ENCODE measurements around the gene SPRN.
"Not testable (repeated sequence)": the region's sequence is repeated elsewhere in the genome, so short reads cannot be mapped to it uniquely, and the experiment has no call there.

The SPRN gene

DNA sequence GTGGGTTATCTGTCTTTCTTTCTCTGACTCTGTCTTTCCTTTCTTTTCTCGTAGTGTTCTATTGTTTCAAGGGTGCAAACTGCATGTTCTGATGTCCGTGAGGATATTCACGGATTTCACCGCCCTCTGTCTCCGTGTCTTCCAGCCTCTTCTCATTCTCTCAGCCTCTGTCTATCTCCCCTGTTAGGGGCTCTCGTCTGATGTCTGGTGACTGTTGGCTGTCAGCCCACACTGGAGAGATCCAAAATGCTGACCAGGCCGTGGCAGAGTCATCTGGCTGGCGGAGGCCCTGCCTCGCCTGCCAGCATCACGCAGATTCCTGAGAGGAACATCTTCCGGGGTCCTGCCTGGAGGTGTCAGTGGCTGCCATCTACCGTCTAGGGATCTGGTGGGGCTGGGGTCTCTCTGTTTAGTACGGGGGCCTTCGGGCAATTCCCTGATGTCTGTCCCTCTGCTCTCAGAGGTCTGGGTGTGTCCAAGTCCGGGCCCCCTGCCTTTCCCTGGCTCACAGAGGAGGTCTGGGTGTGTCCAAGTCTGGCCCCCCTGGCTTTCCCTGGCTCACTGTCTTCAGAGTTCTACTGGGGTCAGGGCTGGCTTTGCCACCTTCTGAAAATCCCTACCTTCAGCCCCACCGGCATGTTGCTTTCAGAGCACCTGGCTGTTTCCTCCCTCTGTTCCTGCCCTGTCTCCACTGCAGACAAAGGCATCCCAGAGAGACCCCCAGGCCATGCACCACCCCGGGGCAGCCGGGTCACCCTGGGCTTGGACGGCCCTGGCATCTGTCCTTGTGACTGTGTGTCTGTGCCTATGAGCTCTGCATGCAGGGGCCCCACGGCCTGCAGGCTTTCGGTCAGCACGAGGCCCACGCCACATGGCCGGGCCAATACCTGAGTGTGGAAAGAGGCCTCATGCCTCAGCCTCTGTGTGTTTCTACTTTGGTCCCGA, 15.4 kb upstream of the SPRN start:
- DNase-seq, result no peak

DNA sequence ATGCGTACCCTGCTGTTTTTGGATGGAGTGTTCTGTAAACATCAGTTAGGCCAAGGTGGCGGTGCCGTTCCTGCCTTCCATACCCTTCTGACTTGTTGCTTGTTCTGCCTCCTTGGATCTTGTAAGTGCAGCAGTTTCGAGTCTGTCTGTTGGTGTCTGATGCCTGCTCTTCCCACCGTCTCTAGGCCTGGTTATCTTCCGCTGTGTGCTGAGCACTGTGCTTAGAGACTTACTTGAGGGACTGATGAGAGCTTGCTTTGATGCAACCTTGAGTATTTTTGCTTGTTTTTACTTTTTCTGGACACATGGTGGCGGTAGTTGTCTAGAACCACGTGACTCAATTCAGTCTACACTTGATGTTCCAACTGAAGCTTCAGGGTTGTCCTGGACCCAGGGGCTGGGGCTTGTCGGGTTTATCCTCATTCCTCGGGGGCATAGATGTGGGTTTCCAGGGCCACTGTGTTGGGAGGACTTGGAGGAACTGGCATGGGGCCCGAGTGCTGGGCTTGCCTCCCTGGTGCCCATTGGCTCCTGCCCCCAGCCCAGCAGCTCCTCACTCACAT, 14.4 kb upstream of the SPRN start:
- DNase-seq, result no peak

DNA sequence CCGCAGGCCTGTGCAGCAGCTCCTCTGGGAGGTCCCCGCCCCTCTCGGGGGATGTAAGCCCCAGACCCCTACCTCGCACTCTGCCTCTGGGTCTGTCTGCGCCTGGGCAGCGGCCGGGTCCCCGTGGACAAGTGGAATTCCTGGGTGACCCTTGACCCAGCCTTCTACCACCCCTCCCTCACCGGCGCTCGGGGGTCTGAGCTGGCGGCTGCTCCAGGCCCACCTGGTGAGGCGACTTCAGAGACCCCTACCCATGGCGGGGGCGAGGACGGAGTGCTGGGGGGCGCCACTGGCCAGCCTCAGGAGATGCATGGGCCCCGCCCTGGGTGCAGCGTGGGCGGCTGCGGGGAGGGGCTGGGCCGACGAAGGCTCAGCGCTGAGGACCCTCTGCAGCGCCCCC, 8.4 kb upstream of the SPRN start:
- not testable (repeated sequence) for DNase-seq

DNA sequence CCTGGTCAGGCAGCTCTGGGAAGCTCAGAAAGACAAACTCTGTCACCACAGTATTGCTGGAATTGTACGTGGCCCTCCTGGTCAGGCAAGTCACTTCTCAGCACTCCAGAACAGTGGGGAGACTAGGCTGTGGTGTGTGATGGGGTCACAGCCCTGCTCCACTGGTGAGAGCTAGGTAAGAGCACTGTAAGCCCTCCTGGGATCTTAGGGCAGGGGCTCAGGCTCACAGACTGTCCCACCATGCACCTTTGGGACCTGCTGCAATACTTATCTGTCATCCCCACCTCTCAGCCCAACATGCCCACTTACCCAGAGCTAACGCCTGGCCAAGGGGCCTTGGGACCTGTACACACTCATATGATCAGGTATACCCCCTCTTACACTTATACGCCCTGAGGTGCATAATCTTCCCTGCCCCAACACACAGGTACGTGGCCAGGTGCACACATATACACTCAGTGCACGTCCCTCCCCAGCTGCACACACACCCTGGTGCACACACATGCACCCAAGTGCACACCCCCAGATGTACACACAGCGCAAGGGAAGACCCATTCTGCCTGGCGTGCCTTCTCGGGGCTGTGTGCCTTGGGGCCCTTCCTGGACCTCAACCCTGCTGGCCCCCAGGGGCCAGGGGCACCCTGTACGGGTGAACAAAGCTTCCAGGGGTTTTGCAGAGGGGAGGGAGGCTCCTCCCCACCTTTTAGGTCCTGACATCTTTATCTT, 7.6 kb upstream of the SPRN start:
- DNase-seq, result not testable (repeated sequence)

DNA sequence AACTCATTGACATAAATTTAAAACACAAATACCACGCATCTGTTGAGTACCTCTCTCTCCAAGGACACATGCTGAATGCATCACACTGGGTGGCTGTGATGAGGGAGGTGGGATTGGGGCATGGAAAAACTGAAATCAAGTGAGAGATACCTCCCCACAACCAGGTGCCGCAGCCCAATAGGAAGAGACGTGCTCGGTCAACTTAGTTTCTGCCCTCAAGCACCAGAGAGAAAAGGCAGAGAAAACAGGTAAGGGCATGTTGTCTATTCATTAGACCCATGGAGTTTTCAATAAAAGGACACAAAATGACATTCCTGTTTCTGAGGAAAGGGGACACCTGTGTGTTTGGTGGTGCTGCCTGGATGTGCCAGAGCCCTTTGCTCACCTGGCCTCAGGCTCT, 5.1 kb upstream of the SPRN start:
- not testable (repeated sequence) for DNase-seq

DNA sequence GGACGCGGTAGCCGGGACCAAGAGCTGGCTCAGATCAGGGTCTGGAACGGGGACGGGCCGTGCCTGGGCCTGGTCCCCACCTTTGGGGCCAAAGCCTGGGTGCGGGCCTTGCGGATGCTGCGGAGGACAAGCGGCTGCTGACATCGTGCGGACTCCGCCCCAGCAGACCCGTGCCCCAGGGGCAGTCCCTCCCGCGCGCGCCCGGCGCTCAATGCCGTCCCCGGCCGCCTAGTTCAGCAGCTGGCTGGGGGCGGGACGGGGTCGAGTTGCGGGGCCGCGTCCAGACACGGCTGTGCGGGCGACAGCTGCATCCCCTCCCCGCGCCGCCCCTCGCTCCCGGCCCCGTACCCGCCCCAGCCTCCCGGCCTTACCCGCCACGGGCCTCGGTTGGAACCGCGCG, 323 bp downstream of the SPRN start:
- DNase-seq, result not testable (repeated sequence)

DNA sequence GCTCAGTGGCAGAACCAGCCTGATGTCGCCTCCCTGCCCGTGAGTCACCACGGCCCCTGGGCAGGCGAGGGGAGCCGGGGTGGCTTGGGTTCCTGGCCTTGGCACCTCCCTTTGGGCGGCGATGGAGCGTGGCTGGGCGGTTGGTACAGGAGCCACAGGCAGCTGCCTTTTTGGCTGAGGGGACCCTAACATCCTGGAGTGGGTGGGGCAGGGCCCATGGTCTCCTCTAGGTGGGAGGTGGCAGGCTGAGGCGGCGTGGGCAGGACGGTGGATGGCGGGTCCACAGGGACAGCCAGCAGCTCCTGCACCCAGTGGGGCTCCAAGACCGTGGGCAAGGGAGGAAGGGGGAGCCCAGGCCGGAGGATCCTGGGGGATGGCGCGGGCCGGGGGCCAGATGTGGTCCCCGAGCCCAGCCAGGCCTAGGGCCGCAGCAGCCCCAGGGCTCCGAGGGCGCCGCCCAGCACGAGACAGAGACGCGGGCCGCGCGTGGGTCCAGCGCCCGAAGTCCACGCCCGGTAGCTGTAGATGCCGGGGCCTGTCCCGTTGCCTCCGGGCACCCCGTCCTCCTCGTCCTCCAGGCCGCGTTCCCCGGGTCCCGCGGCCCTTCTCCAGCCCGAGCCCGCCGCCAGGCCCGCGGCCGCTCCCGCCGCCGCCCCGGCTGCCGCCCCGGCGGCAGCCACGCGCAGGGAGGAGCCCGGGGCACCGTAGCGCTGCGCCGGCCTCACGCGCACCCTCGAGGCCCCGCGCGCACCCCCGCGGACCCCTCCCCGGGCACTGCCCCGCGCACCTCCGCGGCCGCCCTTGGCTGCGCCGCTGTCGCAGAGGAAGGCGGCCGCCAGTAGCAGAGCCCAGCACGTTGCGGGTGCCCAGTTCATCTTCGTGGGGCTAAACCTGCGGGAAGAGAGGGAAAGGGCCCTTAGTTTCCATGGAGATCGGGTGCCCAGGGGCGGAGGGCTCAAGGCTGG, 1.3 kb downstream of the SPRN start:
- no peak for DNase-seq

DNA sequence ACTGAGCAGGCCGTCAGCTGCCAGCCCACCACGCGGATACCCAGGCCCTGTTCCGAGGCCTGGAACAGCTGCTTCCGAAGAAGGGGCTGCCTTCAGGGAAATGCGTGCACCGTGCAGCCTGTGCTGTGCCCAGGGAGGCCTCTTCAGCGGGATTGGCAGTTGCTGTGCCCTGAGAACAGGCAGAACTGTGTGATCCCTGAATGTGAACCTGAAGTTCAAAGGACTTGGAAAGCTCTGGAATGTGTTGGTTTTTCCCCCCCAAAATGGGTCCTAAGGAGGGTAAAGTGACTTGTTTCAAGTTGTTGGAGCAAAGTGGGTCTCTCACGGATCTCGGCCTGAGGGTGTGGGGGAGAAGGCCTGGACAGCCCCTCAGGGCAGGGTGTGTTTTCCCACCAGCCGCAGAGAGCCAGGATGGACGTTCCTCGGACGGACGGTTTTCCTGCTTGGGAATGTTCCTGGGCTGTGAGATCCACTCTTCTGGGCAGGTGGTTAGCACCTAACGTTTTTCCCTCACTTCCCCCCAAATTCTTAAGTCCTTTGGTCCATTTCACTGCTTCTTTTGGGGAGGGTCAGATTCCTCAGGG, 2.1 kb downstream of the SPRN start:
- DNase-seq, result no peak

DNA sequence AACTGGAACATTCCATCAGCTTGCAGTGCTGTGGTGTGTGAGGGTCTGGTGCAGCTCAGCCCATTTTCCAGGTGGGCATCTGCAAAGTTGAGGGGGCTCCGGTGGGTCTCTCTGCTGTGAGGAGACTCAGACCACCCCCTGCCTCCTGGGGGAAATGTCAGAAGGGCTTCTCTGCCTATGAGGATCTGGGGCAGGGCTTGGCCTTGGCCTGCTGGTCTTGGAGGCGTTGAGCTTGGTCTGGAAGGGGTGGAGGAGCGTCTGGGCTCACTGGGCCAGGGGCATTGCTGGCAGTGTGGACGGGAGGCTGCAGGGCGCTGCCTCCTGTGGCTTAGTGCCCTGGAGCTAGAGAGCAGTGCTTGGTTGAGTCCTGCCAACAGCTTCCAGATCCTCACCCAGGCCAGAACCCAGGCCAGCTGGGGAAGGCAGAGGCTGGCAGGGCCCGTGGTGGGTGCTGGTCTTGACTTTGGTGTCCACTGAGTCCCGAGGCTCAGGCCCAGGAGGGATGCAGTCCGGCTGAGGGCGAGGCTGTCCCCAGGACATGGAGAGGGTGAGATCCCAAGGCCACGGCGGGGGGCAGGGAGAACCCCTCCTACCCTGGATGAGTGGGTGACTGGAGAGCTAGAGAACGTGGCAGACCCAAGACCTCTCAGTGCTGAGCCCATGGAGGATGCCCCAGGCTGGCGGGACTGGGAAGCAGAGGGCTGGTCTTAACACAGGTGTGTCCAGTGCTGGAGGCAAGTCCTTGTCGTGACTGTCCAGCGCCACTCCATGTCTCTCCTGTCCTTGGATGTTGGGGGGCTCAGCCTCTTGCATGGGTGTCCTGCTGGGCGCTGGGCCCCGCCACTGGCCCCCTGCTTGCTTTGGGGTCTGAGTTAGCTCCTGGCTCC, 2.8 kb downstream of the SPRN start:
- no peak for DNase-seq

DNA sequence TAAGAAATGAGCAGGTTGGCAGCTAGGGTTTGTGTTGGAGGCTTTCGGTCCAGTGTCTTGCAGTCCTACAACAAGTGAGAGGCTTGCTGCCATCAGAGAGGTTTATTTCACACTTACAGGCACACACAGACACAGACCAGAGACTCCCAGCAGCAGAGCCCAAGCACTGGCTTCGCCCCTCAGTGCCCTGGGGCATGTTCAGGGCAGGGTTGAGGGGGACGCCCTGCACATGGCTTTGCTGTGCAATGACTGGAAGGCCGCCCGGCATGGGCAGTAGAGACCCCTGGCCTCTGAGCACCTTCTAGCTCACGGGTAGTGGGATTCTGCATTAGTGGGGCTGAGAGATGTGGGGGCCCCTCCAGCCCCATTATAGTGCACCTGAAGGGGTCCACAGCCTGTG, 3.8 kb downstream of the SPRN start:
- DNase-seq, result no peak

DNA sequence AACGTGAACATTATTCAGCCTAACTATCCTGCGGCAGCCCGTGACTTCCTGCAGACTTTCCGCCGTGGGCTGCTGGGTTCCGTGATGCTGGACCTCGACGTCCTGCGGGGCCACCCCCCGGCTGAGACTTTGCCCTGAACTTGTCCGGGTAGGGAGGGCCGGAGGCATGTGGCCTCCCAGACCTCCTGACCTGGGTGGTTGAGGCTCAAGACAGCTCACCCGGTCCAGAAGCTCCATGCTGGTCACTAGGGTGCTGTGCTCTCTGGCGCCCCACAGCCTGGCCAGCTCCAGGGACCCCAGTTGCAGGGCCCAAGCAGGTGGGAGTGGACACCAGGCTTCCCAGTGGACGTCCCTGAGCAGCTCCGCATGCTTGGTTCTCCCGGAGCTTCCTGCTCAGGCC, 4.4 kb downstream of the SPRN start:
- DNase-seq, result no peak

DNA sequence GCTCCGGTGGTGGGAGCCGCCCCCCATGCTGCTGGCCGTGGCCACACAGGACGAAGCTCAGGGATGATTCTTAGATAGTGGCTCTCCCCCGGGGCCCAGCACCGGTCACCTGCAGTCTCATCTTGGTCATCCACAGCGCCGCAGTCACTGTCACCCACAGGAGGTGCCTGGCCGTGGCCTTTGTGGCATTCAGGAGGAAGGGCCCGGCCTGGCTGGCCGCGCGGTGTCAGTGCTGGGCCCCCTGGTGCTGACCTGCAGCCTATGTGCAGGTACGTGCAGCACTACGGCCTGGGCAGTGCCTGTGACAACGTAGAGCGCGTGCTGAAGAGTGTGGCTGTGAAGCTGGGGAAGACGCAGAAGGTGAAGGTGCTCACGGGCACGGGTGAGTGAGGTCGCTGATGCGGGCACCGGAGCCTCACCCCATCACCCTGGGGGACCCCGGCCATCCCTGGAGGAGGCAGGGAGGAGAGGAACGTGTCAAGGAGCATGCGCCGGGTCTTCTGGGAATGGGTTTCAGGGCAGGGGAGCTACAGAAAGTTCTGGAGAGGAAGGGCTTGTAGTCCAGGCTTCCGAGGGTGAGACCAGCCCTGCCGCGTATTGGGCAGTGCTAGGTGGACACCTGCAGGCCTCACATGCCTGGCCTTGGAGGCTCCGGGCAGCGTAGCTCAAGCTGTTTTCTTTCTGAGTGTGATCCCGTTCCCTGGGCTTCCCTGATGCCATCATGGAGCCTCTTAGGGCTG, 5.0 kb downstream of the SPRN start:
- DNase-seq, result no peak

DNA sequence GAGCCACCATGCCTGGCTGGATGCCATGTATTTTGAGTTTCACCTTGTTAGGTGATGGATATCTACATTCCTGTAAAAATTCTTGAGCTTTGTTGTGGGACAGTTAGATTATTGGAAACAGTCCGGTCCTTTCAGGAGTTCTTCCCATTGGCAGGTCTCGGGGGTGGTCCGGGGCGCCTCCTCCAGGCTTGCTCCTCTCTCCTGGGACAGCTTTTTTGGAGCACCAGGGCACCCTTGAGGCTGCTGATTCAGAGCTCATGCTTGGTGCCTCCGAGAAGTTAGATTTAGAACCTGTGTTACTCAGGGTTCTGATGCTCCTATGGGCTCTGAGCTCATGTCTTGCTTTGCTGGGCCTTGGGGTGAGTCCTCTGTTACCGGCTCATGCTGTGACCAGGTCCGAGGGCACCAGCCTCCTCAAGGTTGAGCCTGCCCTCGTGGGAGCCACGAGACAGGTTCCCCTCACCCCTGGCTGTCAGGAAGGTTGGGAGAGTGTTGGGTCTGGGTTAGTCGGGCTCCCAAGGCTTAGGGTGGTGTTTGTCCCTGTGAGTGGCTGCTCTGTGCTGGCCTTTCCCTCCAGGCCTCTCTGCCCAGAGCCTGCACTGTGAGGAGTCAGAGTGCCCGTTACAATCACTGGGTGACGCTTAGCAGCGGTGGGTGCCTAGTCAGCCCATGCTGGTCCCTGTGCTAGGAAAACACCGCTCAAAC, 6.0 kb downstream of the SPRN start:
- DNase-seq, result no peak

DNA sequence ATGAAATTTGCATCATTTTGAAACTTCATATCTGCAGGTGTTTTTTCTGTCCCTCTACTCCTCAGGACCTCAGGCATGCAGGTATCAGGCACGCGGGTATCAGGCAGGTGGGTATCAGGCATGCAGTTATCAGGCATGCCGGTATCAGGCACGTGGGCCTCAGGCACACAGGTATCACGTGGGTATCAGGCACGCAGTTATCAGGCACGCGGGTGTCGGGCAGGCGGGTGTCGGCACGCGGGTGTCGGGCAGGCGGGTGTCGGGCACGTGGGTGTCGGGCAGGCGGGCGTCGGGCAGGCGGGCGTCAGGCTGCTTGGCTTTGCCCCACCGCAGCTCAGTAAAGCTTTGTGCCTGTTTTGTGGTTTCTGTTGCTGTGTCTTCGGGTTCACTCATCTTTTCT, 8.7 kb downstream of the SPRN start:
- no peak for DNase-seq

DNA sequence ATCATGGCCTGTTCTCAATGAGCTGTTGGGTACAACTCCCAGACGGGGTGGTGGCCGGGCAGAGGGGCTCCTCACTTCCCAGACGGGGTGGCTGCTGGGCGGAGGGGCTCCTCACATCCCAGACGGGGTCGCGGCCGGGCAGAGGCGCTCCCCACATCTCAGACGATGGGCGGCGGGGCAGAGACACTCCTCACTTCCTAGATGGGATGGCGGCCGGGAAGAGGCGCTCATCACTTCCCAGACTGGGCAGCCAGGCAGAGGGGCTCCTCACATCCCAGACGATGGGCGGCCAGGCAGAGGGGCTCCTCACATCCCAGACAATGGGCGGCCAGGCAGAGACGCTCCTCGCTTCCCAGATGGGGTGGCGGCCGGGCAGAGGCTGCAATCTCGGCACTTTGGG, 10.0 kb downstream of the SPRN start:
- not testable (repeated sequence) for DNase-seq

DNA sequence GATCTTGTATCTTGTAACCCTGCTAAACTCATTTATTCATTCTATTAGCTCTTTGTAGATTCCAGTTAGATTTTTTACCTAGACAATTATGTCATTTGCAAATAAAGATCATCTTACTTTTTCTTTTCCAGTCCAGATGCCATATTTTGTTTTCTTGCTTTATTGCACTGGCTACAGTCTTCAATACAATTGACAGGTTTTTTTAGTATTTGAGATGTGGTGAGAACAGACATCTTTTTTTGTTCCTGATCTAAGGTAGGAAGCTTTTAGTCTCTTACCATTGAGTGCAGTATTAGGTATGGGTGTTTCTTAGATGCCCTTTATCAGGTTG, 12.1 kb downstream of the SPRN start:
- DNase-seq, result no peak

DNA sequence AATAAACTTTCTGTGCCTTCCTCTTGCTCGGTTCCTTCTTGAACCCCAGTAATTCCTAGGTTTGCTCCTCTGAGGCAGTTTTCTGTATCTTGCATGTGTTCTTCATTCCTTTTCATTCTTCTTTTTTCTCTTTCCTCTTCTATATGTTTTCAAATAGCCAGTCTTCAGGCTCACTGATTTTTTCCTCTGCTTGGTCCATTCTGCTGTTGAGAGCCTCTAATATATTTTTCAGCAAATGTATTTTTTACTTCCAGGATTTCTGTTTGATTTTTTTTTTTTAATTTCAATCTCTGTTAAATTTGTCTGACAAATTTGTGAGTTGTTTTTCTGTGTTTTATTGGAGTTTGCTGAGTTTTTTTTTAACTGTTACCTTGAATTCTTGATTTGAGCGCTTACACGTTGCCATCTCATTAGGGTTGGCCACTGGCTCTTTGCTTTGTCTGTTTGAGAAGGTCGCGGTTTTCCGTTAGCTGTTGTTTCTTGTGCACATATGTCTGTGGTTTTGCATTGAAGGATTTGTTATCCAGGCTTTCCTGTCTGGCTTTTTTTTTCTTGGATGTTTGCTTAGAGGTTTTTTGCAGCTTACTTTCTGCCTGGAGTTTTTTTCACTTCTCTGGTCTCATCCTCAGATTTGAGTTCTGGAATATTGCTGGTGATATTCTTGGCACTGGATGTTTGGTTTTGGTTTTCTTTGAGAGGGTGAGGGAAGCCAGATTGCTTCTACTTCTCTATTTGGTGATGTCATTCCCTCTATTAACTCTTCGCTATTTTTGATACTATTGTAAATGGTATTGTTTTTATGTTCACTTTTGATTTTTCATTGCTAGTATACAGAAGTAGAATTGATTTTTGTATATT, 12.7 kb downstream of the SPRN start:
- no peak for DNase-seq

DNA sequence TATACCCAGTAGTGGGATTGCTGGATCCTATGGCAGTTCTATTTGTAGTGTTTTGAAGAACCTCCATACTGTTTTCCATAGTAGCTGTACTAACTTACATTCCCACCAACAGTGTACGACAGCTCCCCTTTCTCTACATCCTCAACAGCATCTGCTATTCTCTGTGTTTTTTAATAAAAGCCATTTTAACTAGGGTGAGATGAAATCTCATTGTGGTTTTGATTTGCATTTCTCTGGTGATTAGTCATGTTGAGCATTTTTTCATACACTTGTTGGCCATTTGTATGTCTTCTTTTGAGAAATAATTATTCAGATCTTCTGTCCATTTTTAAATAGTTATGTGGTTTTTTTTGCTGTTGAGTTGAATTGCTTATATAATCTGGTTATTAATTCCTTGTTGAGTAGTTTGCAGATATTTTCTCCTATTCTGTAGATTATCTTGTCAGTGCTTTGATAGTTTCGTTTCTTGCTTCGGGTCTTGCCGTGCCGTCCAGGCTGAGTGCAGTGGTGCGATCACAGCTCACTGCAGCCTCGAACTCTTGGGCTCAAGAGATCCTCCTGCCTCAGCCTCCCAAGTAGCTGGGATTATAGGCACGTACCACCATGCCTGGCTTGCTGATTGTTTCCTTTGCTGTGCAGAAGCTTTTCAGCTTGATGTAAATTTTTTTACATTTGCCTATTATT, 18.4 kb downstream of the SPRN start:
- DNase-seq, result no peak

Data from T-helper 9 cell (primary cell).